Coronary artery (tissue), 2 donors: ENCODE results near the gene PPP6C.
"Not testable (repeated sequence)": the region's sequence is repeated elsewhere in the genome, so short reads cannot be mapped to it uniquely, and the experiment has no call there.

Experiments
- DNase-seq: peaks from one replicate; pipeline ENCODE4 v3.0.0-alpha.2; 2017; ENCODE audit warnings: low spot score
- H3K27ac ChIP-seq, 2 donors: fragments of 200-600 bp; sonication (generic); one replicate each; pipeline ENCODE4 v1.5.1; 2016 to 2019
- H3K4me3 ChIP-seq: fragments of 200-600 bp; sonication (generic); 2 replicates; pipeline ENCODE4 v1.5.1; 2016; ENCODE audit warnings: mild to moderate bottlenecking, moderate library complexity
- CTCF ChIP-seq: fragments of 200-600 bp; sonication (generic); IDR thresholded peaks from one replicate; pipeline ENCODE4 v1.5.1; 2019; ENCODE audit warnings: antibody characterized with exemption

The PPP6C gene

GRCh38 chr9:125189361-125190289 is at the start of gene PPP6C:
PPP6C (minus strand) TSS chr9:125189803; CDS start chr9:125189718, 85 bp downstream.
- Histone ChIP-seq H3K27ac (peak within 1 kb of the TSS; percentile 96 to 98), H3K4me3 (peak within 1 kb of the TSS; percentile 97)
- DNase-seq = peak; percentile 97
- TF ChIP-seq CTCF = peak; percentile 28

- no peak for TF ChIP-seq CTCF
- no peak for DNase-seq
- H3K27ac ChIP-seq = no peak overlapping the region
- H3K4me3 ChIP-seq = peak overlapping the region; percentile 90
Observed at GRCh38 chr9:125238915-125239446, 49.4 kb upstream of the PPP6C start.

- Histone ChIP-seq H3K4me3 (peak overlapping the region; percentile 90), H3K27ac (no peak overlapping the region)
- no peak for DNase-seq
- no peak for TF ChIP-seq CTCF
Observed at GRCh38 chr9:125238127-125238914, 48.7 kb upstream of the PPP6C start.

GRCh38 chr9:125236520-125237159 is 47.0 kb upstream of the PPP6C start:
- not testable (repeated sequence) for DNase-seq, H3K27ac ChIP-seq
- H3K4me3 ChIP-seq = peak overlapping the region; percentile 90

GRCh38 chr9:125235804-125236519 is 46.4 kb upstream of the PPP6C start:
- H3K27ac ChIP-seq = no peak overlapping the region

GRCh38 chr9:125234099-125234498 is 44.5 kb upstream of the PPP6C start:
- not testable (repeated sequence) for H3K27ac ChIP-seq, H3K4me3 ChIP-seq, DNase-seq

More at GRCh38 chr9:125235804-125236519, 46.4 kb upstream of the PPP6C start:
- no peak for DNase-seq
- no peak for TF ChIP-seq CTCF
- peak overlapping the region; percentile 11 for H3K4me3 ChIP-seq

- H3K27ac ChIP-seq = no peak overlapping the region
- no peak overlapping the region for H3K4me3 ChIP-seq
- DNase-seq = no peak
- TF ChIP-seq CTCF = no peak
Observed at GRCh38 chr9:125233678-125234077, 44.1 kb upstream of the PPP6C start.
